AG10803 (cell line): ENCODE data around the gene GOLPH3L.

Experiments
- DNase-seq: peaks from one replicate; pipeline ENCODE4 v3.0.0; 2010; ENCODE audit warnings: low read depth
- H3K4me3 ChIP-seq: 2 replicates; pipeline ENCODE4 v1.5.1; 2011; ENCODE audit warnings: mild to moderate bottlenecking, low read length, control low read depth
- TF ChIP-seq, protein P1 (sequence below): conservative IDR thresholded peaks from 2 replicates; pipeline ENCODE4 v1.5.1; 2011; ENCODE audit warnings: mild to moderate bottlenecking, low read length, control low read depth, inconsistent platforms

Gene GOLPH3L

DNA sequence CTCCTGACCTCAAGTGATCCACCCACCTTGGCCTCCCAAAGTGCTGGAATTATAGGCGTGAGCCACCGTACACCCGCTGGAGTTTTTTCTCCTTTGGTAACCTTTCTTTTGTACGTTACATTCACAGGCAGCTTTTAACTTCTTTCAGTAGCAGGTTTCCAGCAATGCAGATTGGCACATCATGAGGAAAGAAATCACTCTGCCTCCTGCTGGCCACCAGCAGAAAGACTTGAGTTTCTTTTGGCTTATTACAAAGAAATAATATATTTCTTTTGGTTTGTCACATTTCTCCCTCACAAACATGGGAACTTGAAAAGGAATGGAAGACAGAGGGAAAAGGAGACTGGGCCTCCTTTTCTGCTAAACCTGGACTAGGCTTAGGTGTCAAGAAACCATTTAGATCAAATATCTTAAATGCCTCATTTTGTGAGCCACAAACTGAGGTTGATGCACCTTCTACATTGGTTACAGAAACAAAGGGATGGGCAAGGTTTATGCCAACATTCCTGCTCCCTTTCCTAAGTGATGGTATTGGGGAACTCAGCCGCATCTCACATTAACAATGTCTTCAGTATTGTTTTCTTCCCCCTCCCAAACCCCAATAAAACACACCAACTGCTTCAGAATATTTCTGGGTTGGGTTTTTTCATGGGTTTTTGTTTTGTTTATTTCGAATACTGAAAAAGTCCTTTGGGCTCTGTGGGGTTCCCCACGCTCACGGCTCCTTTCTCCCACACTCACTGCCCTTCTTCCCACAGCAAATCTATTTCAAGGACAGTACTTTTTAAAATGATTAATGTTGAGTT is 75.3 kb downstream of the GOLPH3L start:
- H3K4me3 ChIP-seq, result no peak overlapping the region
- TF ChIP-seq, protein P1, sequence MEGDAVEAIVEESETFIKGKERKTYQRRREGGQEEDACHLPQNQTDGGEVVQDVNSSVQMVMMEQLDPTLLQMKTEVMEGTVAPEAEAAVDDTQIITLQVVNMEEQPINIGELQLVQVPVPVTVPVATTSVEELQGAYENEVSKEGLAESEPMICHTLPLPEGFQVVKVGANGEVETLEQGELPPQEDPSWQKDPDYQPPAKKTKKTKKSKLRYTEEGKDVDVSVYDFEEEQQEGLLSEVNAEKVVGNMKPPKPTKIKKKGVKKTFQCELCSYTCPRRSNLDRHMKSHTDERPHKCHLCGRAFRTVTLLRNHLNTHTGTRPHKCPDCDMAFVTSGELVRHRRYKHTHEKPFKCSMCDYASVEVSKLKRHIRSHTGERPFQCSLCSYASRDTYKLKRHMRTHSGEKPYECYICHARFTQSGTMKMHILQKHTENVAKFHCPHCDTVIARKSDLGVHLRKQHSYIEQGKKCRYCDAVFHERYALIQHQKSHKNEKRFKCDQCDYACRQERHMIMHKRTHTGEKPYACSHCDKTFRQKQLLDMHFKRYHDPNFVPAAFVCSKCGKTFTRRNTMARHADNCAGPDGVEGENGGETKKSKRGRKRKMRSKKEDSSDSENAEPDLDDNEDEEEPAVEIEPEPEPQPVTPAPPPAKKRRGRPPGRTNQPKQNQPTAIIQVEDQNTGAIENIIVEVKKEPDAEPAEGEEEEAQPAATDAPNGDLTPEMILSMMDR, result peak; percentile 79
- peak; percentile 75 for DNase-seq

DNA sequence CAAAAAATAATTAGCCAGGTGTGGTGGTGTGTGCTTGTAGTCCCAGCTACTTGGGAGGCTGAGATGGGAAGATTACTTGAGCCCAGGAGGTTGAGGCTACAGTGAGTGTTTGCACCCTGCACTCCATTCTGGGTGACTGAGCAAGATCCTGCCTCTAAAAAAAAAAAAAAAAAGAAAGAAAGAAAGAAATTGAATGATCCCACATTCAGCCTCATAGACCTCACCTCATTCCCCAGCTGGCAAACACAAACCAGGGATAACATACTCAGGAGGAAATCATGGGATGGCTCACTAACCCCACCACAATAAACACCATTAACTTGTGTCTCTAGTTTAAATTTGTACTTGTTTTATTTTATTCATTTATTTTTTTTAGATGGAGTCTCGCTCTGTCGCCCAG is 76.0 kb downstream of the GOLPH3L start:
- DNase-seq, result no peak
- TF ChIP-seq, protein P1, result no peak
- H3K4me3 ChIP-seq, result no peak overlapping the region

DNA sequence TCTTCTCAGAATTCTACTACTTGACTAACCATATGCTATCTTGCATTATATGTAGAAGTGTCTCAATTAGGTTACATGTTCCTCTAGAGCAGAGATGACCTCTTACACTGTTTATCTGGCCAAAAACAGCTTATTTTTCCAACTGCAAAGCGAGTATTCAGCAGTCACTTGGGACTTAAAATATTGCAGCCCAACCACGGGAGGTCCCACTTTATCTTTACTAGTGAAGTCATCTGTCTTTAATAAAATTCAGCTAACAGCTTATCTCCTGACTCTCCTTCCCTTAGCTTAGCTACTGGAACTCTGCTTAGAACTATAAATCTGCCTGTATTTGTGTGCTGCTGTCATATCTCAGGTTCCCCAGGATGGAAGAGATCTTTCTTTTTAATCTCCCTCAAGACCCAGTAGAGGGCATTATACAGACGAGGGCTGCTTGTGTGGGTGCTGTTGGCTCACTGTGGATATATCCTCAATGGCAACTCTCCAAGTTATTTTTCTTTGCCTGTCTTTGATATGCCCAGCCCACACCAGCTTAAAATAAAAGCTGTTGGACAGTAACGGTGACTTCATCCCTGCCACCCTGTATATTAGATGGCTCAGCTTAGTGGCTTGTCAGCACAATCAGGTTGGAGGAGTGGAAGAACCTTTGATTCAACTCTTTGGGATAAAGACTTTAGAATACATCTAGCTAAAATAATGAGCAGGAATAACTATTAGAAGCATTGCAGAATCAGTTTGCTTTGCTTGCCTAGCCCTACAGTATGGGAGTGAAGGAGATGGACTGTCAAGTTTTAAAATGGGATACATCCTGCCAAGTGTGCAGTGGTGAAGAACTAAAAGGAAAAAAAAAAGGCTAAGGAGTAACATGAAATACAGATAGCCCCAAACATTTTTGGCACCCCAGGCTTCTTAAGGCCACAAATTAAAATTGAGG is 77.1 kb downstream of the GOLPH3L start:
- TF ChIP-seq, protein P1, result peak; percentile 43
- DNase-seq, result peak; percentile 71
- H3K4me3 ChIP-seq, result no peak overlapping the region

DNA sequence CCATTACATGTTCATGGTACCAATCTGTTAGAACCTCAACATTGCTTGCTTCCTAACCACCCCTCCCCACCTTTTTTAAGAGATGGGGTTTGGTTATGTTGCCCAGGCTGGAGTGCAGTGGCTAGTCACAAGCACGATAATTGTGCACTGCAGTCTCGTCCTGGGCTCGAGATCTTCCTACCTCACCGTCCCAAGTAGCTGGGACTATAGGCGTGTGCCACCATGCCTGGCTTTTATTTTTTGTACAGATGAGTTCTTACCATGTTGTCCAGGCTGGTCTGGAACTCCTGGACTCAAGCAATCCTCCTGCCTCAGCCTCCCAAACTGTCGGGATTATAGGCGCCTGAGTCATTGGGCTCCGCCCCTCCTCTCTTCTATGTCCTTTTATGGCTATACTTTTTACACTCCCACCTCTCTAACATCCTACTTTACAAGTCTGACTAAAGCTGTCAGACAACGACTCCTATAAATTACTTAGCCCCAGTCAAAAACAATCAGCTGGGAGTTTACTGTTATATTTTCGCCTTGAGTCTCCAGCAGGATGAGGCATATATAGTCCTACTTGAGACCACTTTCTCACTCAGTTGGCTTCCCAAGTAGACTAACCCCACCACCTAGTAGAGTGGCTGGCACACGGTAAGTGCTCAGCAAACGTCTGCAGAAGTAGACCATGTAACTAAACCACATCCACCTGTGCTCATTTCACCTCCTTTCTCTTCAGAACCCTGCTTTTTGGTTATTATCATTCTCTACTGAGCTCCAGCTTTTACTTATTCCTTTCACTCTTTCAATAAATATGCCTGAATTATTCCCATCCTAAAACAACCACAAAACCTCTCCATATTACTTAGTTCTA is 81.4 kb downstream of the GOLPH3L start:
- no peak overlapping the region for H3K4me3 ChIP-seq
- TF ChIP-seq, protein P1, result no peak
- no peak for DNase-seq

DNA sequence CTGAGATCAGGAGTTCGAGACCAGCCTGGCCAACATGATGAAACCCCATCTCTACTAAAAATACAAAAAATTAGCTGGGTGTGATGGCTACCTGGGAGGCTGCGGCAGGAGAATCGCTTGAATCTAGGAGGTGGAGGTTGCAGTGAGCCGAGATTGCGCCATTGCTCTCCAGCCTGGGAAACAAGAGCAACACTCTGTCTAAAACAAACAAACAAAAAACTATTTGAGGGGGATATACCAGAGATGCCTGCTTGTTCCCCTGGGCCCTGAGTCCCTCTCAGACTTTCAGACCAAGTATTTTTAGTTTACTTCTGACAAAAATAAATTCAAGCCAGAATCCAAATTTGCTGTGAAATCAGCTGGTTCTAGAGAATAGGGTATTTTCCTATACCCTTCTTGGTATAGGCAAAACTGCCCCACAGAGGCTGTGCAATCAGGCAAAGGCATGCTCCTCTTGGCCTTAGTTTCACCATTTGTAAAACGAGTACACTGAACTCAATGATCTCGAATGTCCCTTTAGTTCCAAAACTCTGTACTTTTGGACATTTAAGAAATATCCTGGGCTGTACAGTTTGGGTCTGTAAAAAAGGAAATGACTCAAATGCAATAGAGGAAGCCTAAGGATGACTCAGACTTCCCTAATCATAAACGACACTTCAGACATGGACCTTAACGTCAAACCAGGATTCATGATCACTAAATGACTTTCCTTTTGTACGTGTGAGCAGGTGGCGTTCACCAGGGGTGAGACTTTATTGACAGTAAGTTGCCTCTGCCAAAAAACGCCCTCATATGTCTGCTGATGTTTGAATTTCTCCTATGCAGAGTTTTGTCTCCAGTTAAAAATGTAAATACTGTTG is 83.7 kb downstream of the GOLPH3L start:
- H3K4me3 ChIP-seq, result peak overlapping the region; percentile 31
- TF ChIP-seq, protein P1, result no peak
- peak; percentile 70 for DNase-seq

DNA sequence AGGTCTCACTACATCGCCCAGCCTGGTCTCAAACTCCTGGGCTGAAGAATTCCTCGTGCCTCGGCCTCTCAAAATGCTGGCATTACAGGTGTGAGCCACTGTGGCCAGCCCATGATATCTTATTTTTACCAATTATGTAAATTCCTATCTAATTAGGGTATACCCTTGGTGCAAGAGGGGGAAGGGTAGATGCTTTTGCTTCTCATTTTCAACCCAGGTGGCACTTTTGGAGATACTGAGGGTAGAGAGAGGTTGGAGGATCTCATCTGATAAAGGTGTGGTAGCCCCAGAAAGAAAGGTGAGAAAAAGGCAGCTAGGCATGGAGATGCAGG is 85.0 kb downstream of the GOLPH3L start:
- no peak overlapping the region for H3K4me3 ChIP-seq
- TF ChIP-seq, protein P1, result no peak
- DNase-seq, result no peak
